MCF 10A (cell line): ENCODE data around the gene PRKG1. TPM values are rescaled to one million over a fixed set of nuclear protein-coding genes. Genes with fewer than 3 reads are reported as not detected.

Experiments used
- BruUV-seq: library from RNA; stranded (reverse); fragments of 400-500 nt; replicated peaks from 2 replicates; lab custom pipeline; 2021; lab: Mats Ljungman, UMichigan
- CTCF ChIA-PET: fragments of 300-600 bp; sonication (Branson Sonifier 250); formaldehyde crosslinking; extraction: SDS; loops from one replicate; lab custom pipeline; 2021; ENCODE audit warnings: antibody characterized with exemption, inconsistent platforms; lab: Yijun Ruan, JAX
- POLR2A ChIA-PET: fragments of 300-600, 350-650 bp; sonication (Branson Sonifier 250); formaldehyde crosslinking; extraction: SDS; loops from one replicate; lab custom pipeline; 2020; ENCODE audit warnings: antibody characterized with exemption, inconsistent platforms; lab: Yijun Ruan, JAX
- DNase-seq: peaks from one replicate; pipeline ENCODE4 v3.0.0-alpha.2; 2018; ENCODE audit not compliant: unreplicated experiment
- H3K27ac Mint-ChIP-seq: one replicate; pipeline ENCODE4 v1.8.0; 2022; ENCODE audit warnings: mild to moderate bottlenecking, low read depth, mixed read lengths; ENCODE audit not compliant: unreplicated experiment
- H3K27me3 Mint-ChIP-seq: one replicate; pipeline ENCODE4 v1.8.0; 2022; ENCODE audit warnings: mixed read lengths; ENCODE audit not compliant: insufficient read depth, unreplicated experiment
- H3K36me3 Mint-ChIP-seq: one replicate; pipeline ENCODE4 v1.8.0; 2022; ENCODE audit warnings: mild to moderate bottlenecking, moderate library complexity, mixed read lengths; ENCODE audit not compliant: insufficient read depth, unreplicated experiment
- H3K4me1 Mint-ChIP-seq: one replicate; pipeline ENCODE4 v1.8.0; 2022; ENCODE audit warnings: mixed read lengths; ENCODE audit not compliant: insufficient read depth, unreplicated experiment
- H3K4me3 Mint-ChIP-seq: one replicate; pipeline ENCODE4 v1.8.0; 2022; ENCODE audit warnings: mild to moderate bottlenecking, moderate library complexity, mixed read lengths; ENCODE audit not compliant: unreplicated experiment
- H3K9me3 Mint-ChIP-seq: one replicate; pipeline ENCODE4 v1.8.0; 2022; ENCODE audit warnings: mixed read lengths; ENCODE audit not compliant: unreplicated experiment
- CTCF ChIP-seq: fragments of 200-600 bp; IDR thresholded peaks from one replicate; pipeline ENCODE4 v1.8.0; 2022; ENCODE audit warnings: antibody characterized with exemption, mild to moderate bottlenecking; ENCODE audit not compliant: unreplicated experiment
- intact Hi-C: fragments of 100-400 bp; cut with micrococcal nuclease; formaldehyde crosslinking; loops from 2 replicates; pipeline ENCODE4 v1.14.1; 2022
- total RNA-seq: library from RNA; stranded (reverse); gene quantifications from 2 replicates; pipeline ENCODE4 v1.2.3, GENCODE V29; 2022

PRKG1 gene
- total RNA-seq, 1 experiment from 2014 or later, result 0.09 TPM

GRCh38 chr10:51786684-51787035 is 712.4 kb downstream of the PRKG1 start:
- ChIA-PET CTCF (interaction anchor here (0.8 kb wide), 1 partner anchor 849 kb away, joined by 3 read pairs; no protein-coding TSS in a partner anchor), POLR2A (no interaction called here)
- DNase-seq, result no peak
- no peak for TF ChIP-seq CTCF
- no peak overlapping the region for H3K27ac Mint-ChIP-seq
- H3K27me3 Mint-ChIP-seq, result peaks cover 7% of the 10 kb centered on the region
- no peak overlapping the region for H3K4me3 Mint-ChIP-seq
- H3K36me3 Mint-ChIP-seq, result peaks cover 8% of the 10 kb centered on the region
- no peaks in the 10 kb centered on the region for H3K9me3 Mint-ChIP-seq
- intact Hi-C loops, result no loop called here
- no peaks in the 10 kb centered on the region for H3K4me1 Mint-ChIP-seq
- BruUV-seq, result no TSS peak

GRCh38 chr10:51788273-51788672 is 714.0 kb downstream of the PRKG1 start:
- H3K27me3 Mint-ChIP-seq, result peaks cover 14% of the 10 kb centered on the region
- H3K27ac Mint-ChIP-seq, result no peak overlapping the region
- peaks cover 4% of the 10 kb centered on the region for H3K9me3 Mint-ChIP-seq
- ChIA-PET CTCF (interaction anchor here (0.6 kb wide), 1 partner anchor 613 kb away, joined by 3 read pairs; no protein-coding TSS in a partner anchor), POLR2A (no interaction called here)
- no peaks in the 10 kb centered on the region for H3K4me1 Mint-ChIP-seq
- intact Hi-C loops, result no loop called here
- H3K4me3 Mint-ChIP-seq, result no peak overlapping the region
- no peak for DNase-seq
- no peak for TF ChIP-seq CTCF
- BruUV-seq, result no TSS peak
- peaks cover 8% of the 10 kb centered on the region for H3K36me3 Mint-ChIP-seq

- BruUV-seq, result no TSS peak
- DNase-seq, result no peak
- Mint-ChIP-seq H3K27ac (no peak overlapping the region), H3K4me1 (no peaks in the 10 kb centered on the region), H3K4me3 (no peak overlapping the region), H3K36me3 (peaks cover 8% of the 10 kb centered on the region), H3K9me3 (peaks cover 7% of the 10 kb centered on the region), H3K27me3 (peaks cover 14% of the 10 kb centered on the region)
- ChIA-PET CTCF (interaction anchor here (0.6 kb wide), 1 partner anchor 187 kb away, joined by 5 read pairs; no protein-coding TSS in a partner anchor), POLR2A (no interaction called here)
- intact Hi-C loops, result no loop called here
- no peak for TF ChIP-seq CTCF
Measured at GRCh38 chr10:51789118-51789517, 714.8 kb downstream of the PRKG1 start.

- no peak overlapping the region for H3K4me3 Mint-ChIP-seq
- H3K36me3 Mint-ChIP-seq, result peaks cover 8% of the 10 kb centered on the region
- intact Hi-C loops, result no loop called here
- H3K9me3 Mint-ChIP-seq, result peaks cover 7% of the 10 kb centered on the region
- ChIA-PET POLR2A (no interaction called here), CTCF (no interaction called here)
- peaks cover 14% of the 10 kb centered on the region for H3K27me3 Mint-ChIP-seq
- no peak for TF ChIP-seq CTCF
- DNase-seq, result no peak
- no peak overlapping the region for H3K27ac Mint-ChIP-seq
- H3K4me1 Mint-ChIP-seq, result no peaks in the 10 kb centered on the region
- BruUV-seq, result no TSS peak
Measured at GRCh38 chr10:51789903-51790302, 715.6 kb downstream of the PRKG1 start.
